T-helper 17 cell (primary cell): ENCODE results near the gene FYB1. TPM values are rescaled to one million over a fixed set of nuclear protein-coding genes. Genes with fewer than 3 reads are reported as not detected.
"Not testable (repeated sequence)": the region's sequence is repeated elsewhere in the genome, so short reads cannot be mapped to it uniquely, and the experiment has no call there.

Experiments used
- ATAC-seq: fragments of 150-1000 bp; cut with Tn5 transposase; 2 replicates; pipeline ENCODE4 v1.10.0; 2021; ENCODE audit warnings: mild to moderate bottlenecking, moderate library complexity
- DNase-seq, 3 donors: peaks; one replicate each; pipeline versions ENCODE4 v3.0.0 to v3.0.0-alpha.2; 2020 to 2021
- H3K9me3 ChIP-seq: one replicate; pipeline ENCODE4 v1.7.0; 2013; ENCODE audit warnings: low read length, mild to moderate bottlenecking; ENCODE audit not compliant: control insufficient read depth, poor library complexity, severe bottlenecking
- H3K27ac Mint-ChIP-seq: one replicate; pipeline ENCODE4 v1.8.0; 2022; ENCODE audit warnings: mild to moderate bottlenecking, moderate library complexity, mixed read lengths
- H3K27me3 Mint-ChIP-seq: one replicate; pipeline ENCODE4 v1.8.0; 2022; ENCODE audit warnings: mixed read lengths
- H3K36me3 Mint-ChIP-seq: one replicate; pipeline ENCODE4 v1.8.0; 2022; ENCODE audit warnings: low read depth, mixed read lengths
- H3K4me1 Mint-ChIP-seq: one replicate; pipeline ENCODE4 v1.8.0; 2022; ENCODE audit warnings: mild to moderate bottlenecking, mixed read lengths
- H3K4me3 Mint-ChIP-seq: one replicate; pipeline ENCODE4 v1.8.0; 2022; ENCODE audit warnings: mild to moderate bottlenecking, moderate library complexity, mixed read lengths
- total RNA-seq, 4 donors: library from RNA in 2 of 4; stranded (reverse) in 2 of 4; gene quantifications; one replicate each; pipeline ENCODE4 v1.2.3 and lab custom pipeline; 2022 to 2026

The FYB1 gene
- total RNA-seq, 2 donors from 2014 or later = 499 to 517 TPM

- Mint-ChIP-seq H3K36me3 (peaks cover 4% of the 10 kb centered on the region), H3K27ac (peak overlapping the region; percentile 14), H3K4me1 (peaks cover 16% of the 10 kb centered on the region), H3K4me3 (no peak overlapping the region), H3K27me3 (no peaks in the 10 kb centered on the region)
- H3K9me3 ChIP-seq = no peaks in the 10 kb centered on the region
- DNase-seq (no peak), ATAC-seq (no peak)
Observed at GRCh38 chr5:39223565-39224156, 4.3 kb upstream of the FYB1 start.

DNA sequence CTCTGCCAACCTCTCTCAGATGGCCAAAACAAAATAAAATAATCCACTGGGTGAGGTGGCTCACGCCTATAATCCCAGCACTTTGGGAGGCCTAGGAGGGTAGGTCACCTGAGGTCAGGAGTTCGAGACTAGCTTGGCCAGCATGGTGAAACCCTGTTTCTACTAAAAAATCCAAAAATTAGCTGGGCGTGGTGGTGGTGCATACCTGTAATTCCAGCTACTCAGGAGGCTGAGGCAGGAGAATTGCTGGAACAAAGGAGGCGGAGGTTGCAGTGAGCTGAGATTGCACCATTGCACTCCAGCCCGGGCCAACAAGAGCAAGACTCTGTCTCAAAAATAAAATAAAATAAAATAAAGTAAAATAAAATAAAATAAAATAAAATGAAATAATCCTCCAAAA, 2.3 kb upstream of the FYB1 start:
- ATAC-seq, H3K4me3 Mint-ChIP-seq, H3K27me3 Mint-ChIP-seq, H3K36me3 Mint-ChIP-seq, H3K9me3 ChIP-seq, DNase-seq, H3K27ac Mint-ChIP-seq: not testable (repeated sequence)
- peaks cover 25% of the 10 kb centered on the region for H3K4me1 Mint-ChIP-seq

DNA sequence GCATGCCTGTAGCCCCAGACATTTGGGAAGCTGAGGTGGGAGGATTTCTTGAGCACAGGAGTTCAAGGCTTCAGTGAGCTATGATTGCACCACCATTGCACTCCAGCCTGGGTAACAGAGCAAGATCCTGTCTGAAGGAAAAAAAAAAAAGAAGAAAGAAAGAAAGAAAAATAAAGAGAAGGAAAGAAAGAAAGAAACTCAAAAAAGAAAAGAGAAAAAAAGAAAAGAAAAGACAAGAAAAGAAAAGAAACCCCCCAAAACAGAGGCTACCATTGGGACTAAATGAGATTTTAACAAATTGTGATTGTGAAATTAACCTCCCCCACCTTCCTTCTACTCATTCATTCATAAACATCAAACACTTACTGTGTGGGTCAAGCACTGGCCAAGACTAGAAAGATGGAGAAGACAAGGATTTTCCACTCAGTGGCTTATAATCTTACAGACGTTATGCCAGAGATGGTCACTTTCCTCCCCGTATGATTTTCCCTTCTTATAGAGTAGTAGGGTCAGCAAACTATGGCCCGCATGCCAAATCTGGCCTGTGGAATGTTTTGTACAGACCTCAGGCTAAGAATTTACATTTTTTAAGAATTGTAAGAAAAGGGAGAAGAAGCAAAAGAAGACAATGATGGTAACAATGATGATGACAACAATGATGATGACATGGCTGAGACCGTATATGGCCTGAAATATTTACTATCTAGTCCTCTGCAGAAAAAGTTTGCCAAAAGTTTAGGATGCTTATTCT, 1.1 kb upstream of the FYB1 start:
- DNase-seq = no peak
- H3K4me1 Mint-ChIP-seq = peaks cover 27% of the 10 kb centered on the region
- no peak overlapping the region for H3K4me3 Mint-ChIP-seq
- no peaks in the 10 kb centered on the region for H3K36me3 Mint-ChIP-seq
- H3K27ac Mint-ChIP-seq = peak overlapping the region; percentile 49
- no peaks in the 10 kb centered on the region for H3K27me3 Mint-ChIP-seq
- no peak for ATAC-seq
- no peaks in the 10 kb centered on the region for H3K9me3 ChIP-seq

DNA sequence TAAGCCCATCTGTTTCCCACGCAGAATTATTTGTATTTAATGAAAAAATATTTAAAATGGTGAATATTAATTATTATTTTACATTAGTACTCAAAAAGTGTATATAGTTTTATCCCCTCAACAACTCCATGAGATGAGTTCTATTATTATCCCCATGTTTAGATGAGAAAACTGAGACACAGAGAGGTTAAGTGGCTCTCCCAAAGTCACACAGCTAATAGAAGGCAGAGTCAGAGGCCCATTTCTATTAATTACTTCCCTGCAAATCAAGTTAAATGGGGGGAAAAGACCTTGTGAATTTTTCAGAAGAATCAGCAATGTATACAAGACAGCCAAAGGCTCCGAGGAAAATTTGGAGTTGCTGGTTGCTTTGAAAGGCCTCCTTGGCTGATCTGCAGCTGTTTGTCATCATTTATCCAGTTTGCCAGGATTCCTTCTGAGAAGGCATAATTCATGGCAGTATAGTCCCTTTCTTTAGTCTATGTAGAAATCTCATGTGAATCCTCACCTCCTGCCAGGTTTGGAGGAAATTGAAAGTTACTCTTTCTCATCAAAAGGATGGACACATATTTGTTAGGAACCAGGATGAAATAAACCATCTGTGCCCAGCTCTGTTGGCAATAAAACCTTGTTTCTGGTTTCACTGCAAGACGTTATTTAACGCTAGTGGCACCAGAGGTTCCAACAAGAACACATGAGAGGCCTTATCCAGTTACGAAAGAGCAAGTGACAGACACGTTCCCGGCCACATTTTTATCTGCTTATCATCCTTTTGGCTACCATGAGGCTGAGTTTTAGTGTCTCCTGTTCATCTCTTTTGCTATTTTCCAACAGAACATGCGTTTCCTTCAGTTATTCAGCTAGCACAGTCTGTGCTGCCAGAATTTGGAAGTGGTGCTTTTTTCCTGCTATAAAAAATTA, 621 bp downstream of the FYB1 start:
- peaks cover 38% of the 10 kb centered on the region for H3K4me1 Mint-ChIP-seq
- no peaks in the 10 kb centered on the region for H3K36me3 Mint-ChIP-seq
- DNase-seq (no peak), ATAC-seq (no peak)
- H3K9me3 ChIP-seq = no peaks in the 10 kb centered on the region
- peak overlapping the region; percentile 49 for H3K27ac Mint-ChIP-seq
- H3K27me3 Mint-ChIP-seq = no peaks in the 10 kb centered on the region
- peak overlapping the region; percentile 91 for H3K4me3 Mint-ChIP-seq

GRCh38 chr5:39217365-39218281, 1.7 kb downstream of the FYB1 start:
- peak overlapping the region; percentile 100 for H3K27ac Mint-ChIP-seq
- no peaks in the 10 kb centered on the region for H3K9me3 ChIP-seq
- no peaks in the 10 kb centered on the region for H3K36me3 Mint-ChIP-seq
- H3K27me3 Mint-ChIP-seq = no peaks in the 10 kb centered on the region
- DNase-seq (peak; percentile 40 to 67 (median 53)), ATAC-seq (peak; percentile 71)
- H3K4me3 Mint-ChIP-seq = peak overlapping the region; percentile 91
- peaks cover 47% of the 10 kb centered on the region for H3K4me1 Mint-ChIP-seq

DNA sequence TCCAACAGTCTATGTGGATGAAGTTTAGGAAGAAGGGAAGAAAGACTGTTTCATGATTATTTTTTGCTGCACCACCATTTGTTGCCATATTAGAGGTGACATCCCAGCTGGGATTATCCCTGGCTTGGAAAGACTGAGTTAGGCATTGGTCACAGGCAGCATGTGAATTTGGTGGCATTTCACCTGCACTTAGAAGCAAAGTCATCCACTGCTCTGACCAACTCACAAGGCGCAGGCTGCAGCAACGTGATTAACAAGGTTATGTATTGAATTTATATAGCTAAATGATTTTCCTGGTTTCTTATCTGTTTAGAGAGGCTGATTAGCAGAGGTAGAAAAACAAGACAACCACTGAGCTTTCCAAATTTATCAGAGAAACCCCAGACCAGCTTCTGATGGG, 2.7 kb downstream of the FYB1 start:
- no peaks in the 10 kb centered on the region for H3K36me3 Mint-ChIP-seq
- H3K4me3 Mint-ChIP-seq = peak overlapping the region; percentile 91
- H3K4me1 Mint-ChIP-seq = peaks cover 52% of the 10 kb centered on the region
- peak overlapping the region; percentile 100 for H3K27ac Mint-ChIP-seq
- H3K9me3 ChIP-seq = no peaks in the 10 kb centered on the region
- ATAC-seq (no peak), DNase-seq (no peak)
- H3K27me3 Mint-ChIP-seq = no peaks in the 10 kb centered on the region

DNA sequence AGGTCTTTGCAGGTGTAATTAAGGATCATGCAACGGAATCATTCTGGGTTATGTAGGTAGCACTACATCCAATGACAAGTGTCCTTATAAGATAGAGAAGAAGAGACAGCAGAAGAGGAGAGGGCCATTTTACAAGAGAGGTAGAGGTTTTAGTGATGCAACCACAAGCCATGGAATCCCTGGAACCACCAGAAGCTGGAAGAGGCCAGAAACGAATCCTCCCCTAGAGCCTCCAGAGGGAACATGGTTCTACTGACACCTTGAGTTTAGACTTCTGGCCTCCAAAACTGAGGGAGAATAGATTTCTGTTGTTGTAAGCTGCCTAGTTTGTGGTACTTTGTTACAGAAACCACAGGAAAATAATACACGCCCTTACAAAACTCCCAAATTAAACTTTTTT, 3.5 kb downstream of the FYB1 start:
- ATAC-seq = no peak
- Mint-ChIP-seq H3K36me3 (no peaks in the 10 kb centered on the region), H3K4me3 (peak overlapping the region; percentile 83), H3K27ac (peak overlapping the region; percentile 100), H3K4me1 (peaks cover 56% of the 10 kb centered on the region), H3K27me3 (no peaks in the 10 kb centered on the region)
- DNase-seq = no peak
- no peaks in the 10 kb centered on the region for H3K9me3 ChIP-seq

- Mint-ChIP-seq H3K27me3 (no peaks in the 10 kb centered on the region), H3K4me3 (peak overlapping the region; percentile 83), H3K27ac (peak overlapping the region; percentile 100), H3K36me3 (no peaks in the 10 kb centered on the region), H3K4me1 (peaks cover 62% of the 10 kb centered on the region)
- no peaks in the 10 kb centered on the region for H3K9me3 ChIP-seq
- DNase-seq = peak in 2 of 3 donors; percentile 56 to 58
- ATAC-seq = peak; percentile 71
Observed at GRCh38 chr5:39214912-39215709, 4.3 kb downstream of the FYB1 start.

- peaks cover 70% of the 10 kb centered on the region for H3K4me1 Mint-ChIP-seq
- peak overlapping the region; percentile 100 for H3K27ac Mint-ChIP-seq
- no peak for ATAC-seq
Observed at GRCh38 chr5:39213447-39214207, 5.7 kb downstream of the FYB1 start.

DNA sequence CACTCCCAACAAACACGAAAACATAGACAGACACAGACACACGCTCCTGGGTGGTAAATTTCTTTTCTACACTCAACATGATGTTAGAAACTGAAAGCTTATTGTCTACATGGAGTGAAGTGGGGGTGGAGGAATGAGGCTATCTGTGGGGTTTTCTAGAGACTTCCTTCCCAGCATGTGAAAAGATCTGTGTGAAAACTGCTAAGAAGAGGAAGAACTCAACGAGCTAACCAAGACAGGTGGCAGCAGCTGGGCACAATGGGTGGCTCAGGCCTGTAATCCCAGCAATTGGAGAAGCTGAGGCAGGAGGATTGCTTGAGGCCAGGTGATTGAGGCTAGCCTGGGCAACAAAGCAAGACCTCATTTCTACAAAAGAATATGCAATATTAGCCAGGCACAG, 7.6 kb downstream of the FYB1 start:
- H3K27me3 Mint-ChIP-seq = no peaks in the 10 kb centered on the region
- peak overlapping the region; percentile 100 for H3K27ac Mint-ChIP-seq
- ATAC-seq = peak; percentile 32
- peak overlapping the region; percentile 70 for H3K4me3 Mint-ChIP-seq
- H3K4me1 Mint-ChIP-seq = peaks cover 77% of the 10 kb centered on the region
- no peak for DNase-seq
- H3K36me3 Mint-ChIP-seq = no peaks in the 10 kb centered on the region
- H3K9me3 ChIP-seq = no peaks in the 10 kb centered on the region

More at GRCh38 chr5:39213447-39214207, 5.7 kb downstream of the FYB1 start:
- DNase-seq = no peak
- Mint-ChIP-seq H3K36me3 (no peaks in the 10 kb centered on the region), H3K27me3 (no peaks in the 10 kb centered on the region), H3K4me3 (peak overlapping the region; percentile 80)
- no peaks in the 10 kb centered on the region for H3K9me3 ChIP-seq

DNA sequence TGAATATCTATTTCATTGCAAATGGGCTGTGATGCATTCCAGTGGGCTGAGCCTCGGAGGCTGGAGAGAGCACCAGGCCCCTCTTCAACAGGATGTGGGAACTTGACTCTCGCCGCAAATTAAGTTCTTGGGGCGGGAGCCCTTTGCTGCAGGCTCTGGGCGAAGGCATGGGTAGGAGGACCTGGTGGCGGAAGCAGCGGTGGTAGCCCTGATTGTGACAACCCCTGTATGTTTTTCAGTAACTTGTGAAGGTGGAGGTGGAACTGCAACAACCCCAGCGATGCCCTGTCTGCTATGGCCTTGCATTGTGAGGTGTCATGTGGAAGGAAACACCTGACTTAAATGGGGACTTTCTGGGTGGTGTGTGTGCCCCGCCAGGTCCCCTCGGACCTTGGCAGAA, 9.4 kb downstream of the FYB1 start:
- Mint-ChIP-seq H3K4me1 (peaks cover 70% of the 10 kb centered on the region), H3K36me3 (no peaks in the 10 kb centered on the region)

More for the DNA sequence above, 9.4 kb downstream of the FYB1 start:
- peak overlapping the region; percentile 91 for H3K4me3 Mint-ChIP-seq
- H3K9me3 ChIP-seq = no peaks in the 10 kb centered on the region
- H3K27ac Mint-ChIP-seq = peak overlapping the region; percentile 100
- DNase-seq (peak; percentile 59 to 72 (median 61)), ATAC-seq (peak; percentile 85)
- H3K27me3 Mint-ChIP-seq = no peaks in the 10 kb centered on the region
